ENCODE data around the gene WASHC4. TPM values are rescaled to one million over a fixed set of nuclear protein-coding genes. Genes with fewer than 3 reads are reported as not detected.
"Not testable (repeated sequence)": the region's sequence is repeated elsewhere in the genome, so short reads cannot be mapped to it uniquely, and the experiment has no call there.

WASHC4 gene
- total RNA-seq, 1 experiment from 2014 or later, result 46.9 TPM

DNA sequence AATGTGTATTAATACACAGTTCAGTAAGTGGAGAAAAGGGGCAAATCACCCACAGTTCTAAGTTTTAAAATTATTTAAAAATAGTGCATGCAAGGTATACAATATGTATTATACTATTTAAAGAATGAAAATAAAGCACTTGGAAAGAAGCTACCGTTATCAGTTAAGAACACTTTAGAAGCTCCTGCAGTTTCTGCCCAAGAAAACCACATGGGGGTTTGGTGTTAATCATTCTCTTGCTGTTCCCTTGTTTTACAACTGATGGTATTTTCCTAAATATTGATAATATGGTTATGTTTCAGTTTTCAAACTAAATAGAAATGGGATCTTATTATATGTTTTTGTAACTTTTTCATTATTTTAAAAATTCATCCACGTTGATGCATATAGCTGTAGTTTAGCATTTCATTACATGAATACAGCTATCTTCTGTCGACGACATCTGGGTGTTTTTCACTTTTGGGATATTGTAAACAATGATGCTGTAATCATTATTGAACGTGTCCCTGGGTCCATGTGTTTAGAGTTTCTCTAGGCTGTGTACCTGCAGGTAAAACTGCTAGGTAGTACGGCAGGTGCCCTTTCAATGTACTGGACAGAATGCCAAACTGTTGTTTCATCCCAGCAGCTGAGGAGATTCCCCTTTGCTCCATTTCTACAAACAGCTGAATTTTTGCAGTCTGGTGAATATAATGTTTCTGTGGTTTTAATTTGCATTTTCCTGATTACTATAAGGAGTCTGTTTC, 64.3 kb downstream of the WASHC4 start:
- TF ChIP-seq, protein P1, sequence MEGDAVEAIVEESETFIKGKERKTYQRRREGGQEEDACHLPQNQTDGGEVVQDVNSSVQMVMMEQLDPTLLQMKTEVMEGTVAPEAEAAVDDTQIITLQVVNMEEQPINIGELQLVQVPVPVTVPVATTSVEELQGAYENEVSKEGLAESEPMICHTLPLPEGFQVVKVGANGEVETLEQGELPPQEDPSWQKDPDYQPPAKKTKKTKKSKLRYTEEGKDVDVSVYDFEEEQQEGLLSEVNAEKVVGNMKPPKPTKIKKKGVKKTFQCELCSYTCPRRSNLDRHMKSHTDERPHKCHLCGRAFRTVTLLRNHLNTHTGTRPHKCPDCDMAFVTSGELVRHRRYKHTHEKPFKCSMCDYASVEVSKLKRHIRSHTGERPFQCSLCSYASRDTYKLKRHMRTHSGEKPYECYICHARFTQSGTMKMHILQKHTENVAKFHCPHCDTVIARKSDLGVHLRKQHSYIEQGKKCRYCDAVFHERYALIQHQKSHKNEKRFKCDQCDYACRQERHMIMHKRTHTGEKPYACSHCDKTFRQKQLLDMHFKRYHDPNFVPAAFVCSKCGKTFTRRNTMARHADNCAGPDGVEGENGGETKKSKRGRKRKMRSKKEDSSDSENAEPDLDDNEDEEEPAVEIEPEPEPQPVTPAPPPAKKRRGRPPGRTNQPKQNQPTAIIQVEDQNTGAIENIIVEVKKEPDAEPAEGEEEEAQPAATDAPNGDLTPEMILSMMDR (conservative IDR thresholded peaks at IDR 0.05; ENCODE audit: low read depth, low read length), result no peak
- TF ChIP-seq EZH2phosphoT487 (IDR thresholded peaks at IDR 0.05; ENCODE audit: borderline replicate concordance, low read length) (no peak), EZH2 (IDR thresholded peaks at IDR 0.05; ENCODE audit: low read length, unreplicated experiment) (no peak)
- ChIA-PET POLR2A (ENCODE audit: unreplicated experiment) (interaction anchor here (0.7 kb wide), 1 partner anchor 56 kb away, joined by 3 read pairs; no protein-coding TSS in a partner anchor), CTCF (no interaction called here)
- H3K27me3 ChIP-seq (ENCODE audit: low read length), result no peaks in the 10 kb centered on the region
- H3F3A ChIP-seq (ENCODE audit: low read length, unreplicated experiment), result no peaks in the 10 kb centered on the region
- DNase-seq, result no peak
- no peak for ATAC-seq
- no peak overlapping the region for H2AFZ ChIP-seq (ENCODE audit: low read length)
- no peaks in the 10 kb centered on the region for H4K20me1 ChIP-seq (ENCODE audit: low read length)
- no peak overlapping the region for H3K4me2 ChIP-seq (ENCODE audit: low read length)
- H3K9me3 ChIP-seq (ENCODE audit: low read length), result no peaks in the 10 kb centered on the region
- H3K27ac ChIP-seq (ENCODE audit: low read length), result no peak overlapping the region
- H3K9ac ChIP-seq (ENCODE audit: low read length), result no peak overlapping the region
- no peak overlapping the region for H3K4me3 ChIP-seq (ENCODE audit: low read length)
- no TSS peak for BruUV-seq (replicated peaks)
- no peaks in the 10 kb centered on the region for H3K4me1 ChIP-seq (ENCODE audit: insufficient read depth, low read length)
- H3K9me2 ChIP-seq (replicated peaks; ENCODE audit: low read length), result no peaks in the 10 kb centered on the region
- H3K79me2 ChIP-seq (ENCODE audit: low read length), result no peaks in the 10 kb centered on the region
- H3K36me3 ChIP-seq (ENCODE audit: low read depth, low read length), result peaks cover 23% of the 10 kb centered on the region; the same call in 1 of the 2 replicates
- intact Hi-C loops (cut with micrococcal nuclease), result no loop called here

DNA sequence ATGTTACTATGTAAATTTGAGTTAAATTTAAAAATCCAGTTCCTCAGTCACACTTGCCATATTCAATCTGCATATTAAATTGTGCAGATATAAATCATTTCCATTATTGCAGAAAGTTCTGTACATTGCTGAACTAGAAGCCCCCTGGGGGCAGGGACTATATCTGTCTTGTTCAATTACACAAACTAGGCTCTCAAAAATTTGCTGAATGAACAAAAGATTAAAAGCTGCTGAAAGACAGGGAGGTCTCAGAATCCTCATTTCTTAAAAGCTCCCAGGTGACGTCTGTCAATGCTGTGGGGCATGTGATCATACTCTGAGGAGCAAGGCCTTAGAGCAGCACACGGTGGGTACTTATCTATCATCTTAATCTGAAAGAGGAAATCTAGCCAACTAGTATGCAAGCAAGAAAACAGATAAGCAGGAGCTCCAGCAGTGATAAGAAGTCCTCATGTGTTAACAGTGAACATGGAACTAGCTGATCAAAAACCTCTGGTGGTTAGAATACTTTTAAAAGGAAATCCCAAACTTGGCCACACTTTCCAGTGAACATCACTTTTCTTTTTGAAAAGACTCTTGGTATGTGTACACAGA, 68.0 kb downstream of the WASHC4 start:
- ChIA-PET POLR2A (ENCODE audit: unreplicated experiment) (no interaction called here), CTCF (no interaction called here)
- no TSS peak for BruUV-seq (replicated peaks)
- H4K20me1 ChIP-seq (ENCODE audit: low read length), result no peaks in the 10 kb centered on the region
- intact Hi-C loops (cut with micrococcal nuclease), result no loop called here
- H3K79me2 ChIP-seq (ENCODE audit: low read length), result no peaks in the 10 kb centered on the region
- no peak for DNase-seq
- no peaks in the 10 kb centered on the region for H3K9me3 ChIP-seq (ENCODE audit: low read length)
- no peaks in the 10 kb centered on the region for H3K9me2 ChIP-seq (replicated peaks; ENCODE audit: low read length)
- no peak for ATAC-seq
- no peaks in the 10 kb centered on the region for H3F3A ChIP-seq (ENCODE audit: low read length, unreplicated experiment)
- no peak overlapping the region for H3K27ac ChIP-seq (ENCODE audit: low read length)
- H2AFZ ChIP-seq (ENCODE audit: low read length), result no peak overlapping the region
- H3K4me3 ChIP-seq (ENCODE audit: low read length), result no peak overlapping the region
- H3K4me1 ChIP-seq (ENCODE audit: insufficient read depth, low read length), result no peaks in the 10 kb centered on the region
- H3K27me3 ChIP-seq (ENCODE audit: low read length), result no peaks in the 10 kb centered on the region
- no peak overlapping the region for H3K9ac ChIP-seq (ENCODE audit: low read length)
- H3K36me3 ChIP-seq (ENCODE audit: low read depth, low read length), result peaks cover 19% of the 10 kb centered on the region; the same call in 1 of the 2 replicates
- H3K4me2 ChIP-seq (ENCODE audit: low read length), result no peak overlapping the region
- TF ChIP-seq, protein P1 (conservative IDR thresholded peaks at IDR 0.05; ENCODE audit: low read depth, low read length), result no peak
- no peak for TF ChIP-seq EZH2 (IDR thresholded peaks at IDR 0.05; ENCODE audit: low read length, unreplicated experiment)
- no peak for TF ChIP-seq EZH2phosphoT487 (IDR thresholded peaks at IDR 0.05; ENCODE audit: borderline replicate concordance, low read length)

DNA sequence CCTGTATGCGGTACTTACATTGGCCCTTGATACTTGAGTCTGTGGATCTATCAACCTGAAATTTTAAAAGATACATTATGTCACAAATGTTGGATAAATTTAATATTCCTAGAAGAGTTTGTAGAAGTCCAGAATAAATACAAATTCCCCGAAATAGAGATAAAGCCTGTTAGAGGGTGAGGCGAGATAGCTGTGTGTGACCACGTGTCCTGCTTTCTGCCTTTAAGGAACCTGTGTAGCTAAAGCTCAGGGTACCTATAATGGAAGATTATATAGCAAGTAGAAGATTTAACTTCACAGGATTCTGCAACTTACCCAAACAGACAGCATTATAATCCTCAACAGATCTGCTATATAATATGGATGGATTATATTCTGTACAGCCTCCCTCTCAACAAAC, 69.7 kb downstream of the WASHC4 start:
- Histone ChIP-seq H3K36me3 (ENCODE audit: low read depth, low read length) (peaks cover 16% of the 10 kb centered on the region; the same call in 1 of the 2 replicates), H3K9me3 (ENCODE audit: low read length) (no peaks in the 10 kb centered on the region), H3K4me3 (ENCODE audit: low read length) (no peak overlapping the region), H3F3A (ENCODE audit: low read length, unreplicated experiment) (no peaks in the 10 kb centered on the region), H3K79me2 (ENCODE audit: low read length) (no peaks in the 10 kb centered on the region), H4K20me1 (ENCODE audit: low read length) (no peaks in the 10 kb centered on the region), H3K27ac (ENCODE audit: low read length) (no peak overlapping the region), H3K9me2 (replicated peaks; ENCODE audit: low read length) (no peaks in the 10 kb centered on the region), H3K4me2 (ENCODE audit: low read length) (no peak overlapping the region), H2AFZ (ENCODE audit: low read length) (no peak overlapping the region), H3K9ac (ENCODE audit: low read length) (no peak overlapping the region), H3K4me1 (ENCODE audit: insufficient read depth, low read length) (no peaks in the 10 kb centered on the region), H3K27me3 (ENCODE audit: low read length) (no peaks in the 10 kb centered on the region)
- ATAC-seq (no peak), DNase-seq (no peak)
- TF ChIP-seq EZH2 (IDR thresholded peaks at IDR 0.05; ENCODE audit: low read length, unreplicated experiment) (no peak), EZH2phosphoT487 (IDR thresholded peaks at IDR 0.05; ENCODE audit: borderline replicate concordance, low read length) (no peak)
- TF ChIP-seq, protein P1 (conservative IDR thresholded peaks at IDR 0.05; ENCODE audit: low read depth, low read length), result no peak
- CTCF ChIA-PET, result no interaction called here
- POLR2A ChIA-PET (ENCODE audit: unreplicated experiment), result no interaction called here
- intact Hi-C loops (cut with micrococcal nuclease), result loop anchor here (2.0 kb wide), 1 partner anchor 206 kb away; no protein-coding TSS in a partner anchor
- no TSS peak for BruUV-seq (replicated peaks)

DNA sequence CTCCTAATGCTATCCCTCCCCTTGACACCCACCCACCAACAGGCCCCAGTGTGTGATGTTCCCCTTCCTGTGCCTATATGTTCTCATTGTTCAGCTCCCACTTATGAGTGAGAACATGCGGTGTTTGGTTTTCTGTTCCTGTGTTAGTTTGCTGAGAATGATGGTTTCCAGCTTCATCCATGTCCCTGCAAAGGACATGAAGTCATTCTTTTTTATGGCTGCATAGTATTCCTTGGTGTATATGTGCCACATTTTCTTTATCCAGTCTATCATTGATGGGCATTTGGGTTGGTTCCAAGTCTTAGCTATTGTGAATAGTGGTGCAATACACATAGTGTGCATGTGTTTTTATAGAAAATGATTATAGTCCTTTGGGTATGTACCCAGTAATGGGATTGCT, 71.6 kb downstream of the WASHC4 start:
- intact Hi-C loops (cut with micrococcal nuclease); H3K4me1 ChIP-seq (ENCODE audit: insufficient read depth, low read length); CTCF ChIA-PET; H3K4me2 ChIP-seq (ENCODE audit: low read length); H3K27me3 ChIP-seq (ENCODE audit: low read length); H2AFZ ChIP-seq (ENCODE audit: low read length); H3K9ac ChIP-seq (ENCODE audit: low read length); H3K9me2 ChIP-seq (replicated peaks; ENCODE audit: low read length); H3K79me2 ChIP-seq (ENCODE audit: low read length); H3K27ac ChIP-seq (ENCODE audit: low read length); DNase-seq; H4K20me1 ChIP-seq (ENCODE audit: low read length); H3K4me3 ChIP-seq (ENCODE audit: low read length); POLR2A ChIA-PET (ENCODE audit: unreplicated experiment); H3K9me3 ChIP-seq (ENCODE audit: low read length); BruUV-seq (replicated peaks); H3F3A ChIP-seq (ENCODE audit: low read length, unreplicated experiment); ATAC-seq: not testable (repeated sequence)
- H3K36me3 ChIP-seq (ENCODE audit: low read depth, low read length), result peaks cover 13% of the 10 kb centered on the region; the same call in 1 of the 2 replicates
